Stimulated activated naive B cell treated with anti-CD40 and anti-IgM and Interleukin-4, amounts not matched to agents 10 μg/mL and 1 μg/mL and 100 μg/mL, for 72 hours (primary cell): ENCODE data around the gene SLC4A11.

Experiments
- ATAC-seq, 2 donors: fragments of 150-1000 bp; cut with Tn5 transposase; replicated peaks; 2 replicates each; pipeline ENCODE4 v1.10.0; 2021; ENCODE audit warnings: moderate library complexity in 1 of 2
- DNase-seq: peaks from one replicate; pipeline ENCODE4 v3.0.0; 2021
- H3K27ac Mint-ChIP-seq: one replicate; pipeline ENCODE4 v1.8.0; 2022; ENCODE audit warnings: mild to moderate bottlenecking, mixed read lengths
- H3K27me3 Mint-ChIP-seq, 2 donors: one replicate each; pipeline ENCODE4 v1.8.0; 2022; ENCODE audit warnings: mixed read lengths in 2 of 2
- H3K36me3 Mint-ChIP-seq, 2 donors: one replicate each; pipeline ENCODE4 v1.8.0; 2022; ENCODE audit warnings: mixed read lengths in 2 of 2, mild to moderate bottlenecking in 1 of 2
- H3K4me1 Mint-ChIP-seq, 2 donors: one replicate each; pipeline ENCODE4 v1.8.0; 2022; ENCODE audit warnings: mixed read lengths in 2 of 2, mild to moderate bottlenecking in 1 of 2
- H3K4me3 Mint-ChIP-seq, 2 donors: one replicate each; pipeline ENCODE4 v1.8.0; 2022; ENCODE audit warnings: mild to moderate bottlenecking in 2 of 2, mixed read lengths in 2 of 2, moderate library complexity in 1 of 2
- H3K9me3 Mint-ChIP-seq, 2 donors: one replicate each; pipeline ENCODE4 v1.8.0; 2022; ENCODE audit warnings: mixed read lengths in 2 of 2, mild to moderate bottlenecking in 1 of 2

The SLC4A11 gene

DNA sequence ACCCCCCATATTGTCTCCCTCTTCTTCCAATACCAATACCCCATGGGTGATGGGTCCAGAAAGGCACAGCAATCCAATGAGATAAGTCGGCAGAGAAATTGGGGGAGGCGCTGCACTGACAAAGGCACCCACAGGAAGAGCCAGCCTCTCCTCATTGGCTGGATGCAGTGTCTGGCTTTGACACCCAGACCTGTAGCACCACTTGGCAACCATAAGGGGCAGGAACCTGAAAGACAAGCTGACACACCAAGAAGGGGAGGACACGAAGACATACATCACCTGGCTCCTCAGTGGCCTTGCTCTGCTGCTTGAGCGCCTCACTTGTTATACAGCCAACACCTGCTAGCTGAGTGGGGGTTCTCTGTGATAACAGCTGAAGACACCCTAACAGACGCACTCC is 19.4 kb upstream of the SLC4A11 start:
- no peak for DNase-seq
- Mint-ChIP-seq H3K27ac (no peak overlapping the region), H3K4me1 (no peaks in the 10 kb centered on the region), H3K4me3 (no peak overlapping the region), H3K9me3 (no peaks in the 10 kb centered on the region), H3K27me3 (no peaks in the 10 kb centered on the region), H3K36me3 (peaks cover 20 to 42% of the 10 kb centered on the region in 2 donors)
- ATAC-seq: peak in 1 of 2 donors; percentile 23

DNA sequence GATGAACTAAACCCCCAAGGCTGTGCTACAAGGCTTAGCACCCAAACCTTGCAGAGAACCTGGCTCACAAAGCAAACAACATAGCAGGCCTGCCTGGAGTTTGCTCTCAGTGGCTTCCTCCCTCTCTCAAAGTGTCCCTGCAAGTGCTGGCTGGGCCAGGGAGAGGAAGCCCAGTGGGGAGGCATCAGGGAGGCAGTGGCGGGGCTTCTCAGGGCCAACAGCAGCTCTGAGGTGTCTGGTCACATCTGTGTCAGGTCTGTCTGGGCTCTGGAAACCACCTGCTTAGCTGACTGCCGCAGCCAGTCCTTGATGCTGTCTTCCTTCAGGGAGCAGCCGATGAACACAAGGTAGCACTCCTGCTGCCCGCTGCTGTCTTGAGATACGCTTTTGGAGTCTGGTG is 16.7 kb upstream of the SLC4A11 start:
- peaks cover 17 to 32% of the 10 kb centered on the region in 2 donors for H3K36me3 Mint-ChIP-seq

DNA sequence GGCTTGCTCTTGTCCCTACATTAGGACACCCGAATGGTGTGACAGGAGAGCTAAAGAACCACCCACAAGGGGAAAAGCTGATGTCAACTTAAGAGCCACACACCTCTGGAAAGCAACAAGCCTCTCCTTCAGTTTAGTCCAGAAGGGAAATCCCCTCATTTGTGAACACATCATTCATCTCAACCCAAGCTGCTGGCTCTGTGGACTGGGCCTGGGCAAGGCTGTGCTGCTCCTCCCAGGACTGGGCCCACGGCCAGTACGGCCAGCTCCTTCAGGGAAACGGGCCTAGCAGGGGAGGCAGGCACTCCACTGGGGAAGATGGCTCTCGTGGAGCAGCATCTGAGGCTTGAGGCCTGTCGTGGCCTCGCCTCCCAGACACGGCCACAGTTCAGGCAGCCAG is 12.8 kb upstream of the SLC4A11 start:
- ATAC-seq: peak; percentile 65 to 71
- no peak for DNase-seq
- Mint-ChIP-seq H3K4me3 (no peak overlapping the region), H3K27ac (no peak overlapping the region), H3K4me1 (peaks cover 4 to 7% of the 10 kb centered on the region in 2 donors), H3K27me3 (peaks cover 26 to 32% of the 10 kb centered on the region in 2 donors), H3K36me3 (peaks cover 15 to 19% of the 10 kb centered on the region in 2 donors), H3K9me3 (no peaks in the 10 kb centered on the region)

More for the DNA sequence above, 16.7 kb upstream of the SLC4A11 start:
- H3K9me3 Mint-ChIP-seq: no peaks in the 10 kb centered on the region
- no peak overlapping the region for H3K4me3 Mint-ChIP-seq
- H3K4me1 Mint-ChIP-seq: no peaks in the 10 kb centered on the region
- peaks cover 0 to 5% of the 10 kb centered on the region in 2 donors for H3K27me3 Mint-ChIP-seq
- H3K27ac Mint-ChIP-seq: no peak overlapping the region
- no peak for DNase-seq
- no peak for ATAC-seq

DNA sequence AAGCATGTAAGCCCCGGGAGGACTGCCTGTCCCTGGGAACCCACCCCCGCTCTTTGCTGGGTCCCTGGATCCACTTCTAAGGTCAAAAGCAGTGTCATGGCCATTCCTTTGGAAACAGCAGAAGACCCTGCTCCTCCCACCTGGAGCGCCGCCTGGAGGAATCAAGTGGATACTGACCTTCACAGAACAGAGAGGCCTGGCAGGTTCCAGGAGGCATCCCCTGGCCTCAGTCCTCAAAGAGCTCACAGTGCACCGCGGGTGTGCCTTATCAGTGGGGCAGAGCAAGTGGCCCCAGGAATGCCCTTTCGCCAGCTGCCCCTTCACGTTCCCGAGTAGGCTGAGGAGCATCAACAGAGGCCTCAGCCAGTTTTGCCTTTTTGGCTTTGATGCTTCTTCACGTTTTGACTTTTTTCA is 11.1 kb upstream of the SLC4A11 start:
- ATAC-seq (no peak), DNase-seq (no peak)
- Mint-ChIP-seq H3K27me3 (peaks cover 32 to 40% of the 10 kb centered on the region in 2 donors), H3K27ac (no peak overlapping the region), H3K4me3 (no peak overlapping the region), H3K4me1 (peaks cover 4 to 7% of the 10 kb centered on the region in 2 donors), H3K9me3 (no peaks in the 10 kb centered on the region), H3K36me3 (peaks cover 10 to 12% of the 10 kb centered on the region in 2 donors)

DNA sequence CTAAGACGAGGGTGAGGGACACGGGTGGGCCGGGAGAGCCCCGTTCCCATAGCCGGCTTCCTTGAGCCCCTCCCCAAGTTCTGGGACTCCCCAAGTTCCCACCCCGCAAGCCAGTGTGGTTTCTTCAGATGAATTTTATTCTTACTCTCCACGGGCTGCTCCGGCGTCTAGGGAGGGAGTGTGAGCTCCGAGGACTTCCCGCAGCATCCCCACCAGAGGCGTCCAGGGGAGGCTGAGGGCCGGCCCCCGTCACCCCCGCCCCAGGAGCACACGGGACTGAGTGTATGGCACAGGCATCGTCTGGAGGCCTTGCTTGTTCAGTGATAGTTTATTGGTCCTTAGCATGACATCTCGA is 10.0 kb upstream of the SLC4A11 start:
- ATAC-seq (peak; percentile 14 to 17), DNase-seq (no peak)
- Mint-ChIP-seq H3K4me1 (peaks cover 4 to 7% of the 10 kb centered on the region in 2 donors), H3K4me3 (peak overlapping the region; percentile 75 to 79), H3K27ac (no peak overlapping the region), H3K9me3 (no peaks in the 10 kb centered on the region), H3K27me3 (peaks cover 36 to 51% of the 10 kb centered on the region in 2 donors), H3K36me3 (peaks cover 7 to 8% of the 10 kb centered on the region in 2 donors)

DNA sequence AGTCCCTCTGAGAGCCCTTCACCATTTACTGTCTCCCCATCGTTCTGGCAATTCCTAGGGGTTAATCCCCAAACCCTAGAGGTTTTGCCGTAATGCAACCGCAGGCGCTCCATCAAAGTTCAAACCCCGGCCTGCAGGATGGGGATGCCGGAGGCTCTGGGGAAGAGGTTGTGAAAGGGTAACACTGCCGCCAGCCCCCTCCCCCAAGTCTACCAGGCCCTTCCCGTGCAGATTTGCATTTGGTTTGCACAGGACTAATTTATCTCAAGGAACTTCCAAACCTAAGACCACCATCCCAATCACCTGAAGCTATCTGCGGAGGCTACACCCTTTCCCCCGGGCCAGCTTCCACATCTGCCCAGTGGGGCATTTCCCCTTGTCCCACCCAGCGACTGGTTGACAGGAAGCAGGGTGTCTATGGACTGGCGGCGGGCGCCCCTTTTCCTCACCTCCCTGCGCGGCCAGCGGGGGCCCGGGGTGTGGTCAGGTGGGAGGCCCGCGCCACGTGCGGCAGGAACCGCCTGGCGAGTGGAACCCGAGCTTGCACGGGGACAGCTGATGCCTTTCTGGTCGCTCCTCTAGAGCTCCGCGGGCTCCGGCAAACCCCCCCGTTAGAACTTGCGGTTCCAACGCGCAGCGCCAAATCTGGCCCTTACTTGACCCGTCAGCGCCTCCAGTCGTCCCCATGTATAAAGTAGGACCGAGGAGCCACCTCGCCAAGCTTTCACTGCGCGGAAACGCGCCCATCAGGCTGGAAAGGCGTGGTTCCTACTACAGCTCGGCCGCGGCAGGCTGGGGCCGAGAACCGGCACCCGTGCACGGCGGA is 9.4 kb upstream of the SLC4A11 start:
- ATAC-seq (peak; percentile 67 to 71), DNase-seq (no peak)

DNA sequence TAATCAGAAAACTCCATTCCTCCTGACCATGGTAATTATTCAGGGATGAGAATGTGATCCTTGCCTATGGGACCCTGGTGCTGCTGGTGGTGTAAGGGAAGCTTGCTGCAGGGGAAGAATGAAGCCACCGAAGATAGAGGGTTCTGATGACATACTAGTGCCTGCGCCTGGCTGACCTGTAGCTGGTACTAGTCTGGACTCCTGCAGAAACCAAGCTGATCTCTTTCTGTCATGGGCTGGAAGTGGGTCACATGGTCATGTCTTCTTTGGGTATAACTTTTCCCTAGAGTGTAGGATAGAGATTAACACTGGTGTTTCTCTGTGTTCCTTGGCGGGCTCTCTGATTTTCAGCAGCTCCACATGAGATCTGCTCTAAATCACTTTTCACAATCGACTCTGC is 8.6 kb upstream of the SLC4A11 start:
- Mint-ChIP-seq H3K9me3 (no peaks in the 10 kb centered on the region), H3K4me3 (no peak overlapping the region)
- ATAC-seq: no peak

More for the DNA sequence above, 9.4 kb upstream of the SLC4A11 start:
- H3K4me3 Mint-ChIP-seq: peak overlapping the region; percentile 75 to 79
- H3K27ac Mint-ChIP-seq: no peak overlapping the region
- peaks cover 42 to 57% of the 10 kb centered on the region in 2 donors for H3K27me3 Mint-ChIP-seq
- no peaks in the 10 kb centered on the region for H3K9me3 Mint-ChIP-seq
- peaks cover 4 to 7% of the 10 kb centered on the region in 2 donors for H3K4me1 Mint-ChIP-seq
- H3K36me3 Mint-ChIP-seq: peaks cover 7 to 8% of the 10 kb centered on the region in 2 donors

DNA sequence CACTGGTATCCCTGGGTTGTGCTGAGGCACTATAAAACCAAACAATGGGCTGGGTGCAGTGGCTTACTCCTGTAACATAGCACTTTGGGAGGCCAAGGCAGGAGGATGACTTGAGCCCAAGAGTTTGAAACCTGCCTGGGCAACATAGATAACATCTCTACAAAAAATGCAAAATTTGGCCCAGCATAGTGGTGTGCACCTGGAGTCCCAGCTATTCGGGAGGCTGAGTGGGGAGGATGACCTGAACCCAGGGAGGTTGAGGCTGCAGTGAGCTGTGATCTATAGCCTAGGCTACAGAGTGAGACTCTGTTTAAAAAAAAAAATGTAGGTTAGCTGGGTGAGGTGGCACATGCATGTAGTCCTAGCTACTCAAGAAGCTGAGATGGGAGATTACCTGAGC is 7.7 kb upstream of the SLC4A11 start:
- DNase-seq: no peak
- Mint-ChIP-seq H3K4me1 (peaks cover 4 to 7% of the 10 kb centered on the region in 2 donors), H3K27me3 (peaks cover 49 to 68% of the 10 kb centered on the region in 2 donors), H3K9me3 (no peaks in the 10 kb centered on the region), H3K36me3 (peaks cover 0 to 2% of the 10 kb centered on the region in 2 donors), H3K4me3 (no peak overlapping the region), H3K27ac (no peak overlapping the region)
- ATAC-seq: no peak

More for the DNA sequence above, 8.6 kb upstream of the SLC4A11 start:
- DNase-seq: no peak
- Mint-ChIP-seq H3K27me3 (peaks cover 42 to 59% of the 10 kb centered on the region in 2 donors), H3K27ac (peak overlapping the region; percentile 2), H3K4me1 (peaks cover 4 to 7% of the 10 kb centered on the region in 2 donors), H3K36me3 (peaks cover 6 to 8% of the 10 kb centered on the region in 2 donors)

DNA sequence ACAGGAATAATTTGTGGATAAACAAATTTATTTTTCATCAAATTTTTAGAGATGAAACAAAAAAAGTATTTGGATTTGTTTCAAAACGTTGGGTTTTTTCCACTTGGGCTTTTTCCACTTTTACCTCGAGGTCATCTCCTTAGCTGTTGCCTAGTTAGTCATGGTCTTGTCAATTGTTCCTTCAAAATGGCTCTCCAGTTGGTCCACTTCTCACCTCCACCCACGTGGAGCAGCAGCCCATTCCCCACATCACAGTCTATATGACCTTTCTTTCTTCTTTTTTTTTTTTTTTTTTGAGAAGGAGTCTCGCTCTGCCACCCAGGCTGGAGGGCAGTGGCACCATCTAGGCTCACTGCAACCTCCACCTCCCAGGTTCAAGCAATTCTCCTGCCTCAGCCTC is 6.7 kb upstream of the SLC4A11 start:
- H3K4me3 Mint-ChIP-seq: no peak overlapping the region
- H3K4me1 Mint-ChIP-seq: peaks cover 4 to 13% of the 10 kb centered on the region in 2 donors
- peaks cover 0 to 2% of the 10 kb centered on the region in 2 donors for H3K36me3 Mint-ChIP-seq
- H3K27ac Mint-ChIP-seq: no peak overlapping the region
- no peak for DNase-seq
- H3K9me3 Mint-ChIP-seq: no peaks in the 10 kb centered on the region
- no peak for ATAC-seq
- peaks cover 51 to 76% of the 10 kb centered on the region in 2 donors for H3K27me3 Mint-ChIP-seq

DNA sequence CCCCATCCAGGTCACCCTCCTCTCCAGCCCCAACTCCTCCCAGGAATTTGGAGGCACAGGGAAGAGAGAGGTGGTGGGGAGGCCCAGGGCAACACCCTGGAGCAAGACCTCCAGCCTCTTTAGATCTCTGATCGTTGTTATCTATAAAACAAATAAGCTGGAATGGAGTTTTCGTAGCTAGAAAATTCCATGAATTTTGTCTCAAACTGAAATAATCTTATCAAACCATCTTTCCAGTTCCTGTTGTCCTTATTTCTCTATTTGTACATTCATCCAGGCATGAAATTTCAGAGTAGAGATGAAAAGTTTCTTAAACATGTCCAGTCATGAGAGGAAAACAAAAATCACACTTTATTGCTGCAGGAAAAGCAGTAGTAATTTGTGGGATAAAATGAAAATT is 6.2 kb upstream of the SLC4A11 start:
- Mint-ChIP-seq H3K27ac (no peak overlapping the region), H3K4me1 (peaks cover 4 to 15% of the 10 kb centered on the region in 2 donors), H3K4me3 (no peak overlapping the region), H3K27me3 (peaks cover 48 to 77% of the 10 kb centered on the region in 2 donors), H3K9me3 (no peaks in the 10 kb centered on the region), H3K36me3 (no peaks in the 10 kb centered on the region)
- ATAC-seq: no peak
- DNase-seq: no peak

DNA sequence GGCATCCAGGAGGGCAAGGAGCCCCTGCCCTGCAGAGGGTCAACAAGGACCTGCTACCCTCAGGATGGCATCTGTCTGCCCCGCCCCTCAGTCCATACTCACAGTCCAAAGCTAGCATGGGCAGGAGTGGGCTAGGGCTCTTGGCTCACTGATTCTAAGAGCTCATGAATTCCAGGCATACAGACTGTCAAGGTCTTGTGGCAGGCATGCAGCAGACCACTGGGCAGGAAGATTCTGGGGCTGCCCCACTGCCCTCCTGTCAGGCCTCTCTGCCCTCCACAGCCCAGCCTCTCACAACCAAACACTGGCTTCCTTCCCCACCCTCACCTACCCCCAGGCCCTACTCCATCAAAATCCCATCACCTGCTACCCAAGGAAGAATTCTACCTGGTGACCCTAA is 5.6 kb upstream of the SLC4A11 start:
- Mint-ChIP-seq H3K27ac (no peak overlapping the region), H3K9me3 (no peaks in the 10 kb centered on the region), H3K36me3 (no peaks in the 10 kb centered on the region), H3K27me3 (peaks cover 48 to 77% of the 10 kb centered on the region in 2 donors), H3K4me1 (peaks cover 9 to 20% of the 10 kb centered on the region in 2 donors), H3K4me3 (no peak overlapping the region)
- ATAC-seq (no peak), DNase-seq (no peak)

DNA sequence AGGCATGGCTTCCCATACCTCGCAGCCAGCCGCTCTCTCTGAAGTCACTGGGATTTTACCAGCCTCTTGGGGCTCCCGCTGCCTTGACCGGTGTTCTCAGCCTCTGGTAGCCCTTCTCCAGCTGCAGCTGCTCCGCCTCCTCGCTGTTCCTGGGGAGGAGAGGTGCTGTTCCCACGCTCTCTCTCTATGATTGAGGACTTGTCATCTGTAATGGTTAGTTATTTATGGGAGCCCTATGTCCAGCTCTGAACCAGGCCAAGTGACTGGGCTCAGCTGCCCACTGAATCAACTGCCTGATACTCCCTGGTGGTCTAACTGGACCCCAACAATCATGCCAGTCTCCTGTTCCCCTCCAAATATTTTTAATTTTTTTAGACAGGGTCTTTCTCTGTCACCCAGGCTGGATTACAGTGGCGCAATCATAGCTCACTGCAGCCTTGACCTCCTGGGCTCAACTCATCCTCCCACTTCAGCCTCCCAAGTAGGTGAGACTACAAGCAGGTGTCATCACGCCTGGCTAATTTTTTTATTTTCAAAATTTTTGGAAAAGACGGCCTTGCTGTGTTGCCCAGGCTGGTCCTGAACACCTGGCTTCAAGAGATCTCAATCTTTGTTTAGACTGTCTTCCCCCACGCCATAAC is 4.8 kb upstream of the SLC4A11 start:
- no peak overlapping the region for H3K4me3 Mint-ChIP-seq
- no peak for DNase-seq
- no peak overlapping the region for H3K27ac Mint-ChIP-seq
- H3K9me3 Mint-ChIP-seq: no peaks in the 10 kb centered on the region
- ATAC-seq: no peak
- H3K36me3 Mint-ChIP-seq: no peaks in the 10 kb centered on the region
- H3K27me3 Mint-ChIP-seq: peaks cover 50 to 74% of the 10 kb centered on the region in 2 donors
- H3K4me1 Mint-ChIP-seq: peaks cover 11 to 19% of the 10 kb centered on the region in 2 donors

DNA sequence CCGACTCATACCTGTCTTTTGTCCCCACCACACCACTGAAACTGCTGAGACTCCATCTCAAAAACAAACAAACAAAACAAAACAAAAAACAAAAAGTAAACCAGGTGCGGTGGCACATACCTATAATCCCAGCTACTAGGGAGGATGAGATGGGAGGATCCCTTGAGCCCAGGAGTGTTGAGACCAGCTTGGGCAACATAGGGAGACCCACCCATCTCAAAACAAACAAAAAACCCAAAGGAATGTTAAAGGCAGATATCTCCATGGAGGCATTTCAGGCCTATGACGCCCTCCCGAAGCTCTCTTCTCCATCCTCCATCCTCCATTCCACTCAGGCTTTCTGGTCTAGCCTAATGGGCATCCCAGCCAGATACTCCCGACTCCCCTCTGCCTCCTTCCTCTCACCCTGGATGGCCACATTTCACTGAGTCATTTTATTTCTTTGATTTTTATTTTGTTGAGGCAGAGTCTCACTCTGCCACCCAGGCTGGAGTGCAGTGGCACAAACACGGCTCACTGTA is 3.2 kb upstream of the SLC4A11 start:
- no peak for DNase-seq
- Mint-ChIP-seq H3K36me3 (no peaks in the 10 kb centered on the region), H3K9me3 (no peaks in the 10 kb centered on the region), H3K27ac (no peak overlapping the region), H3K4me3 (no peak overlapping the region), H3K27me3 (peaks cover 48 to 73% of the 10 kb centered on the region in 2 donors), H3K4me1 (peaks cover 8 to 22% of the 10 kb centered on the region in 2 donors)
- ATAC-seq: no peak

DNA sequence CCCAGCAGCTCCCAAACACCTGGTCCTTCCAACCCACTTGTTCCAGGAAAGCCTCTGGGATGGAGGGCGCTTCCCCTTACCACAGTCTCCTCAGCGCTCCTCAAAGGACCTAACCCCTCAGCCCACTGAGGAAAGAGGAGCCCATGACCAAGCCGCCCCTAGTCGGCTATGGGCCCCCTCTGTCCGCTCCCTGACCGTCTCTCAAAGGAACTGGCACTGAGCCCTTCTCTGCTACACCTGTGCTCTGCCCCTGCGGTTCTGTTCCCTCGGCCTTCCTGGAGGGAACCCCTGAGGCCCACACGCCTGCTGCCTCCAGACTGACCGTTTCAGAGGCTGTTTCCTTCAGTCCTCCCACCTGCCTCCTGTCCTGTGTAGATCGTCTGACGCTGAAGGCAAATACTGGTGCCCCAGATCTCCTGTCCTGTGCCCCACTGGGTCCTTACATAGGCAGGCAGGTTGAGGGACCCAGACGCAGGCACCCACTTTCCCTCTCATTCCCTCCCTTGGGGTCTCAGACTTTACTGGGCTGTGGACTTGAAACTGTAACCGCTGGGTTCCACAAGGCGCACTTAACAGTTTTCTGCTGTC is 1.9 kb upstream of the SLC4A11 start:
- no peak for DNase-seq
- no peak overlapping the region for H3K27ac Mint-ChIP-seq
- no peaks in the 10 kb centered on the region for H3K36me3 Mint-ChIP-seq
- no peak for ATAC-seq
- H3K27me3 Mint-ChIP-seq: peaks cover 57 to 79% of the 10 kb centered on the region in 2 donors
- peaks cover 8 to 22% of the 10 kb centered on the region in 2 donors for H3K4me1 Mint-ChIP-seq
- no peaks in the 10 kb centered on the region for H3K9me3 Mint-ChIP-seq
- H3K4me3 Mint-ChIP-seq: no peak overlapping the region
